Smooth muscle cell (in vitro differentiated cells): Measurements from ENCODE around the gene COPE. TPM values are rescaled to one million over a fixed set of nuclear protein-coding genes. Genes with fewer than 3 reads are reported as not detected.

Source experiments
- DNase-seq: peaks from one replicate; lab custom pipeline; 2025; ENCODE audit not compliant: unreplicated experiment; lab: John Stamatoyannopoulos, UW
- H2AFZ ChIP-seq: fragments of 200-600 bp; sonication (generic); 2 replicates; pipeline ENCODE4 v1.6.0; 2016; ENCODE audit warnings: antibody characterized with exemption, low read depth, mild to moderate bottlenecking
- H3F3A ChIP-seq: fragments of 200-600 bp; sonication (generic); 2 replicates; pipeline ENCODE4 v1.6.0; 2017; ENCODE audit warnings: antibody characterized with exemption, low read depth
- H3K27ac ChIP-seq: fragments of 200-600 bp; sonication (generic); 2 replicates; pipeline ENCODE4 v1.5.1; 2016; ENCODE audit warnings: low read depth, mild to moderate bottlenecking
- H3K27me3 ChIP-seq: fragments of 200-600 bp; sonication (generic); 2 replicates; pipeline ENCODE4 v1.6.1; 2016; ENCODE audit warnings: low read depth, mild to moderate bottlenecking
- H3K36me3 ChIP-seq: fragments of 200-600 bp; sonication (generic); 2 replicates; pipeline ENCODE4 v1.5.1; 2016; ENCODE audit warnings: low read depth
- H3K4me1 ChIP-seq: fragments of 200-600 bp; sonication (generic); 2 replicates; pipeline ENCODE4 v1.5.1; 2016; ENCODE audit warnings: low read depth
- H3K4me2 ChIP-seq: fragments of 200-600 bp; sonication (generic); 2 replicates; pipeline ENCODE4 v1.6.0; 2016; ENCODE audit warnings: mild to moderate bottlenecking
- H3K4me3 ChIP-seq: fragments of 200-600 bp; sonication (generic); 2 replicates; pipeline ENCODE4 v1.5.1; 2016; ENCODE audit warnings: mild to moderate bottlenecking
- H3K79me2 ChIP-seq: fragments of 200-600 bp; sonication (generic); 2 replicates; pipeline ENCODE4 v1.6.0; 2016; ENCODE audit warnings: low read depth, mild to moderate bottlenecking
- H3K9ac ChIP-seq: fragments of 200-600 bp; sonication (generic); 2 replicates; pipeline ENCODE4 v1.6.0; 2016; ENCODE audit warnings: low read depth
- H3K9me3 ChIP-seq: fragments of 200-600 bp; sonication (generic); replicated peaks from 2 replicates; pipeline ENCODE4 v1.5.1; 2016; ENCODE audit warnings: low read depth
- H4K20me1 ChIP-seq: fragments of 200-600 bp; sonication (generic); 2 replicates; pipeline ENCODE4 v1.6.0; 2016; ENCODE audit warnings: low read depth
- CTCF ChIP-seq: fragments of 200-600 bp; sonication (generic); IDR thresholded peaks from 2 replicates; pipeline ENCODE4 v1.5.1; 2017; ENCODE audit warnings: borderline replicate concordance, mild to moderate bottlenecking, antibody characterized with exemption; ENCODE audit not compliant: insufficient read depth, poor library complexity, severe bottlenecking
- WGBS: methylation state at CpG from one replicate; pipeline ENCODE4 v1.1.7; 2016; ENCODE audit warnings: low lambda C conversion rate; 5-methylcytosine and 5-hydroxymethylcytosine counted together
- polyA plus RNA-seq: library from polyadenylated mRNA; unstranded; fragments of >200 nt; fragmentation: Nextera tagmentation; extraction: Ambion mirVana; gene quantifications from 2 replicates; pipeline ENCODE4 v1.2.1, GENCODE V29; 2016
- total RNA-seq: library from RNA; depleted of rRNA; stranded (reverse); fragments of >200 nt; gene quantifications from 2 replicates; pipeline ENCODE4 v1.2.3, GENCODE V29; 2014

COPE gene
- total and polyA plus RNA-seq, 2 experiments from 2014 or later = 236 to 497 TPM

DNA sequence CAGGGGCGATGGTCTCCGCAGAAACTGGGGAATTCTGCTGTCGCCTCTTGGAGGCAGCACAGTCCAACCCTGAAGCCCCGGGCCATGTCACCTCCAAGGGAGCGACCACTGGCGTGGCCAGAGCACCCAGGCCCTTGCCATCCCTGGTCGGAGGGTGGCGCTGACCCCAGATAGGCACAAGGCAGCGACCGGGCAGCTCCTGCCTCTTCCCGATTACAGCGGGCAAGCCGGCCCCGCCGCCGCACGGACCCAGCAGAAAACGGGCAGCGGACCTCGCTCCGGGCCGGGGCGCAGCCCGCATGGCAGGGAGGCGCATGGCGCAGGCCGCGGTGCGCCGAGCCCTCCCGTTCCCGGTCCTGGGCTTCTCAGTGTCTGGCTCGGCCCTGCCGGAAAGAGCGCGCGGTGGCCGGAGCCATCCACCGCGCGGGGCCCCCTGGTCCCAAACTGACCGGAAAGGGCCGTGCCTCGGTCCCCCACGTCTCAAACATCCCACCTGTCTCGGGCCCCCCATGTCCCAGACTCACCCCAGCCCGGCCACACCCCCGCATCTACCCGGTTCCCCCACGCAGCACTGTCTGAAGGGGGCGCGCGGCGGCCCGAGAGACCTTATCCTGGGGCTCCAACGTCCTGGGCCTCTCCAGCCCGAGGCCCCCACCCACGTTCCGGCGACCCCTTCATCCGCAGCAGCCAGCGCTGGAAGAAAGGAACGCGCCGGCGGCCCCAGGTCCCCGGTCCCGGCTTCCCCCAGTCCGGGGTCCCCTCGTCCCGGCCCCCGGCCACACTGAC lies 24.0 kb downstream of the COPE start:
- H3K4me3 ChIP-seq = peak overlapping the region; percentile 59
- 2% methylated on average over 44 of the region's 72 CpGs for WGBS

GRCh38 chr19:18894254-18895037 lies 24.7 kb downstream of the COPE start:
- Histone ChIP-seq H3K9ac (no peak overlapping the region), H4K20me1 (peaks cover 4% of the 10 kb centered on the region), H3K36me3 (no peaks in the 10 kb centered on the region), H3K9me3 (no peaks in the 10 kb centered on the region), H3K27ac (no peak overlapping the region), H3K4me1 (peaks cover 9% of the 10 kb centered on the region), H2AFZ (no peak overlapping the region), H3K79me2 (no peaks in the 10 kb centered on the region), H3K4me3 (peak overlapping the region; percentile 59), H3K4me2 (peak overlapping the region; percentile 96), H3K27me3 (no peaks in the 10 kb centered on the region), H3F3A (no peaks in the 10 kb centered on the region)
- DNase-seq = no peak
- no peak for TF ChIP-seq CTCF
- WGBS = 59% methylated on average over 21 of the region's 28 CpGs

More for the DNA sequence above, 24.0 kb downstream of the COPE start:
- H3K79me2 ChIP-seq = no peaks in the 10 kb centered on the region
- no peaks in the 10 kb centered on the region for H3K27me3 ChIP-seq
- H3K4me2 ChIP-seq = peak overlapping the region; percentile 96
- TF ChIP-seq CTCF = peak; percentile 16
- peaks cover 9% of the 10 kb centered on the region for H3K4me1 ChIP-seq
- H3K9me3 ChIP-seq = no peaks in the 10 kb centered on the region
- H4K20me1 ChIP-seq = peaks cover 9% of the 10 kb centered on the region
- no peaks in the 10 kb centered on the region for H3K36me3 ChIP-seq
- peak; percentile 20 for DNase-seq
- H3K9ac ChIP-seq = no peak overlapping the region
- H3K27ac ChIP-seq = no peak overlapping the region
- H2AFZ ChIP-seq = no peak overlapping the region
- H3F3A ChIP-seq = no peaks in the 10 kb centered on the region

GRCh38 chr19:18893587-18894253 lies 25.5 kb downstream of the COPE start:
- Histone ChIP-seq H3K27me3 (no peaks in the 10 kb centered on the region), H3K4me2 (no peak overlapping the region), H3K9me3 (no peaks in the 10 kb centered on the region), H3F3A (no peaks in the 10 kb centered on the region), H3K9ac (no peak overlapping the region), H3K4me3 (no peak overlapping the region), H3K4me1 (peaks cover 9% of the 10 kb centered on the region), H2AFZ (no peak overlapping the region), H3K36me3 (no peaks in the 10 kb centered on the region), H4K20me1 (no peaks in the 10 kb centered on the region), H3K79me2 (no peaks in the 10 kb centered on the region), H3K27ac (no peak overlapping the region)
- WGBS = 93% methylated on average over 5 of the region's 18 CpGs
- no peak for DNase-seq
- TF ChIP-seq CTCF = no peak
